ENCODE results near the gene NKX1-1. TPM values are rescaled to one million over a fixed set of nuclear protein-coding genes. Genes with fewer than 3 reads are reported as not detected.

NKX1-1 gene
- total and polyA plus RNA-seq, 9 of the 15 experiments (the other 6 are each of a cell fraction or from before 2014, with no cell fraction given), result not detected

DNA sequence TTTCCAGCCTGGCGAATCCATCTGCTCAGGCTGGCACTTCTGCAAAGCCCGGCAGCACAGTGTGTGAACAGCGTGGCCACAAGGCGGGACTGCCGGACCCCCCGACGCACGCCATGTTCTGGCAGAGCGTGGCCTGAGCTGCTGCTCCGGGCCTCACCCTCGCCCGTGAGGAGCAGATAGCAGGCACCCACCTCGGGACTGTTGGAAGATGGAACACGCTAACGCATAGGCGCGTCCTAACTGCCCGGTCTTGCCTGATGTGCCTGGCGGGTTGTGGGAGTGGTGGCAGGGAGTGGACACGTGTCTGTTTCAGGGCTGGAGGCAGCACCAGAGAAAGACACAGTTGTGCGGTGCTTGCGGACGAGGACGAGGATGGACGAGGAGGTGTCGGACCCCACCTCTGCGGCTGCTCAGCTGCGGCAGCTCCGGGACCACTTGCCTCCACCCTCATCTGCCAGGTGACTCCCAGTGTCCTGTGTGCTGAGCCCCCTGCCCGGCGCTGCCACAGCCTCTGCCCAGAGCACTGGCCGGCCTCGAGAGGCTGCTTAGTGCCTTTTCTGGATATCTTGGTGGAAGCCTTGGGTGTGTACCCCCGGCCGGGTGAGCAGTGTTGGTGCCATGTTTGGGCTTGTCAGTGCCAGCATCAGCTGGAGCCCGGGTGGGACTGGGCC lies 31.1 kb downstream of the NKX1-1 start (continued):
- no peak for TF ChIP-seq RBFOX2 (IDR thresholded peaks at IDR 0.05; ENCODE audit: low read depth, low read length)
- no peak for TF ChIP-seq ZBTB11 (CRISPR knock-in tag; IDR thresholded peaks at IDR 0.05)
- TF ChIP-seq POLR2H (tag; IDR thresholded peaks at IDR 0.05; ENCODE audit: low read depth), result no peak
- TF ChIP-seq, protein P1, sequence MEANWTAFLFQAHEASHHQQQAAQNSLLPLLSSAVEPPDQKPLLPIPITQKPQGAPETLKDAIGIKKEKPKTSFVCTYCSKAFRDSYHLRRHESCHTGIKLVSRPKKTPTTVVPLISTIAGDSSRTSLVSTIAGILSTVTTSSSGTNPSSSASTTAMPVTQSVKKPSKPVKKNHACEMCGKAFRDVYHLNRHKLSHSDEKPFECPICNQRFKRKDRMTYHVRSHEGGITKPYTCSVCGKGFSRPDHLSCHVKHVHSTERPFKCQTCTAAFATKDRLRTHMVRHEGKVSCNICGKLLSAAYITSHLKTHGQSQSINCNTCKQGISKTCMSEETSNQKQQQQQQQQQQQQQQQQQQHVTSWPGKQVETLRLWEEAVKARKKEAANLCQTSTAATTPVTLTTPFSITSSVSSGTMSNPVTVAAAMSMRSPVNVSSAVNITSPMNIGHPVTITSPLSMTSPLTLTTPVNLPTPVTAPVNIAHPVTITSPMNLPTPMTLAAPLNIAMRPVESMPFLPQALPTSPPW (CRISPR knock-in tag; IDR thresholded peaks at IDR 0.05), result no peak
- no peak for TF ChIP-seq DEAF1 (CRISPR knock-in tag; IDR thresholded peaks at IDR 0.05)

Data from K562 (cell line).